Endodermal cell (in vitro differentiated cells): ENCODE results near the gene MAIP1. TPM values are rescaled to one million over a fixed set of nuclear protein-coding genes. Genes with fewer than 3 reads are reported as not detected.

Source experiments
- DNase-seq: peaks from one replicate; pipeline ENCODE4 v3.0.0-alpha.2; 2017
- H3K27ac ChIP-seq: 2 replicates; pipeline ENCODE4 v1.5.1; 2013; ENCODE audit warnings: mild to moderate bottlenecking, low read depth, low read length, moderate library complexity
- H3K27me3 ChIP-seq: 2 replicates; pipeline ENCODE4 v1.6.1; 2013; ENCODE audit warnings: mild to moderate bottlenecking, low read length, moderate library complexity; ENCODE audit not compliant: insufficient read depth, control insufficient read depth, poor library complexity, severe bottlenecking
- H3K36me3 ChIP-seq: 2 replicates; pipeline ENCODE4 v1.7.0; 2013; ENCODE audit warnings: mild to moderate bottlenecking, low read length, moderate library complexity; ENCODE audit not compliant: control insufficient read depth, insufficient read depth
- H3K4me1 ChIP-seq: one replicate; pipeline ENCODE4 v1.7.0; 2013; ENCODE audit warnings: low read length; ENCODE audit not compliant: control insufficient read depth, insufficient read depth
- H3K4me3 ChIP-seq: 2 replicates; pipeline ENCODE4 v1.5.1; 2013; ENCODE audit warnings: mild to moderate bottlenecking, low read length, moderate library complexity
- H3K9ac ChIP-seq: 2 replicates; pipeline ENCODE4 v1.6.1; 2013; ENCODE audit warnings: mild to moderate bottlenecking, low read length, moderate library complexity; ENCODE audit not compliant: poor library complexity, severe bottlenecking; ENCODE audit errors: extremely low read depth
- H3K9me3 ChIP-seq: 2 replicates; pipeline ENCODE4 v1.6.1; 2013; ENCODE audit warnings: mild to moderate bottlenecking, low read length, moderate library complexity; ENCODE audit not compliant: control insufficient read depth
- H3K27ac Mint-ChIP-seq: 2 replicates; pipeline ENCODE4 v1.8.0; 2020; ENCODE audit warnings: mixed read lengths
- H3K27me3 Mint-ChIP-seq: 2 replicates; pipeline ENCODE4 v1.8.0; 2021; ENCODE audit warnings: mild to moderate bottlenecking, mixed read lengths; ENCODE audit not compliant: insufficient read depth
- H3K36me3 Mint-ChIP-seq: 2 replicates; pipeline ENCODE4 v1.8.0; 2020; ENCODE audit warnings: low read depth, mixed read lengths
- H3K4me1 Mint-ChIP-seq: 2 replicates; pipeline ENCODE4 v1.8.0; 2020; ENCODE audit warnings: mixed read lengths
- H3K4me3 Mint-ChIP-seq: 2 replicates; pipeline ENCODE4 v1.8.0; 2020; ENCODE audit warnings: mild to moderate bottlenecking, moderate library complexity, mixed read lengths
- H3K9me3 Mint-ChIP-seq: 2 replicates; pipeline ENCODE4 v1.8.0; 2020; ENCODE audit warnings: mild to moderate bottlenecking, mixed read lengths
- WGBS, 2 experiments: methylation state at CpG; one replicate each; pipeline versions ENCODE4 v1.1.5 to v1.1.7; 2013; ENCODE audit warnings: missing lambda C conversion rate in 2 of 2, mixed read lengths in 1 of 2; ENCODE audit not compliant: insufficient coverage in 1 of 2, insufficient read length in 1 of 2; 5-methylcytosine and 5-hydroxymethylcytosine counted together
- total RNA-seq, 2 donors: library from RNA; stranded (reverse); fragmentation: NEBNext Ultra II Directional in 1 of 2; extraction: Animal tissue kit (Norgen Biotek cat#: 25700) in 1 of 2; gene quantifications; 2 replicates in 1 of 2; 3 replicates in 1 of 2; pipeline ENCODE4 v1.2.1, GENCODE V29; 2021
- TF ChIP-seq, protein P1 (sequence below): fragments of 200-600 bp; sonication (generic); conservative IDR thresholded peaks from 2 replicates; pipeline ENCODE4 v1.5.0; 2021; ENCODE audit warnings: antibody characterized with exemption, mild to moderate bottlenecking

MAIP1 gene
- total RNA-seq, 2 donors from 2014 or later = 20.9 to 23.7 TPM

DNA sequence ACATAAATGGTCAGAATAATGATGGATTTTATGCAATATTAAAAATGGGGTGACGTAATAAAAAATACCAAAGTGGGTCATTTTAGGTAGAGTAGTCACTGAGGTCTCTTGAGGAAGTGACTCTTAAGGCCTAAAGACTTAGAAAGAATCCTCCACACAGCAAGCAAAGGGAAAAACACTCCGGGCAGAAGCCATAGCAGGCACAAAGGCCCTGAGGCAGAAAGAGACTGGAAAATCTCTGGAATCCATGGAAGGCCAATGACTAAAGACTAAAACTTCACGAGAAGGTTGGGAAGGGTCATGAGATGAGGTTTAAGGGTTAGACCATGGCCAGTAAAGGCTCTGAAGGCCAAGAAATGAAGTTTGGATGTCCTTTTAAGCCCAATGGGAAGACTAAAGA lies 36.9 kb downstream of the MAIP1 start:
- TF ChIP-seq, protein P1, sequence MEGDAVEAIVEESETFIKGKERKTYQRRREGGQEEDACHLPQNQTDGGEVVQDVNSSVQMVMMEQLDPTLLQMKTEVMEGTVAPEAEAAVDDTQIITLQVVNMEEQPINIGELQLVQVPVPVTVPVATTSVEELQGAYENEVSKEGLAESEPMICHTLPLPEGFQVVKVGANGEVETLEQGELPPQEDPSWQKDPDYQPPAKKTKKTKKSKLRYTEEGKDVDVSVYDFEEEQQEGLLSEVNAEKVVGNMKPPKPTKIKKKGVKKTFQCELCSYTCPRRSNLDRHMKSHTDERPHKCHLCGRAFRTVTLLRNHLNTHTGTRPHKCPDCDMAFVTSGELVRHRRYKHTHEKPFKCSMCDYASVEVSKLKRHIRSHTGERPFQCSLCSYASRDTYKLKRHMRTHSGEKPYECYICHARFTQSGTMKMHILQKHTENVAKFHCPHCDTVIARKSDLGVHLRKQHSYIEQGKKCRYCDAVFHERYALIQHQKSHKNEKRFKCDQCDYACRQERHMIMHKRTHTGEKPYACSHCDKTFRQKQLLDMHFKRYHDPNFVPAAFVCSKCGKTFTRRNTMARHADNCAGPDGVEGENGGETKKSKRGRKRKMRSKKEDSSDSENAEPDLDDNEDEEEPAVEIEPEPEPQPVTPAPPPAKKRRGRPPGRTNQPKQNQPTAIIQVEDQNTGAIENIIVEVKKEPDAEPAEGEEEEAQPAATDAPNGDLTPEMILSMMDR = no peak
- Mint-ChIP-seq H3K9me3 (no peaks in the 10 kb centered on the region), H3K4me1 (no peaks in the 10 kb centered on the region), H3K36me3 (no peaks in the 10 kb centered on the region), H3K27me3 (no peaks in the 10 kb centered on the region), H3K4me3 (no peak overlapping the region), H3K27ac (no peak overlapping the region)
- no peak overlapping the region for H3K9ac ChIP-seq
- no peaks in the 10 kb centered on the region for H3K27me3 ChIP-seq
- no peak overlapping the region for H3K4me3 ChIP-seq
- H3K4me1 ChIP-seq = no peaks in the 10 kb centered on the region
- 89 to 100% methylated on average over 3 of the region's 3 CpGs for WGBS, 2 experiments
- H3K36me3 ChIP-seq = no peaks in the 10 kb centered on the region
- no peak for DNase-seq
- no peak overlapping the region for H3K27ac ChIP-seq
- H3K9me3 ChIP-seq = no peaks in the 10 kb centered on the region

DNA sequence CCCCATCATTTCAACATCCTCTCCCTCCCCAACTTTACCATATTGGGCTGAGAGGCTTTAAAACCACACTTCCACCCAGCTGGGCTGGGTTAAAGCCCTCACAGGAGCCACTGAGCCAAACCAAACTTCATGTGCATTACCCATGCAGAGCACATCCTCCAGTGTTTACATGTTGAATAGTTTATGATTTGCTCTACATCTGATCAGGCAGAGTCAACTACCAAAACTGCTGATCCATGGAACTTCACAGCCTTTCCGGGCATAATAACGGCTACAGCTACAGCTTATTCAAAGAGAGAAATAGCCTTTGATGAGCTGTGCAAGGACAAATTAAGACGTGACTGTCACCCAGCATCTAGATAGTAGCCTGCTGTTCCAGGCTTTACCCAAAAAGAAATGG lies 39.0 kb downstream of the MAIP1 start:
- TF ChIP-seq, protein P1 = no peak
- Mint-ChIP-seq H3K27me3 (no peaks in the 10 kb centered on the region), H3K4me3 (no peak overlapping the region), H3K27ac (no peak overlapping the region), H3K4me1 (no peaks in the 10 kb centered on the region), H3K36me3 (no peaks in the 10 kb centered on the region), H3K9me3 (no peaks in the 10 kb centered on the region)
- H3K27me3 ChIP-seq = no peaks in the 10 kb centered on the region
- H3K9me3 ChIP-seq = no peaks in the 10 kb centered on the region
- H3K27ac ChIP-seq = no peak overlapping the region
- WGBS, 2 experiments = 90% methylated on average over 3 of the region's 3 CpGs
- H3K4me1 ChIP-seq = no peaks in the 10 kb centered on the region
- no peak for DNase-seq
- no peak overlapping the region for H3K4me3 ChIP-seq
- no peak overlapping the region for H3K9ac ChIP-seq
- no peaks in the 10 kb centered on the region for H3K36me3 ChIP-seq

DNA sequence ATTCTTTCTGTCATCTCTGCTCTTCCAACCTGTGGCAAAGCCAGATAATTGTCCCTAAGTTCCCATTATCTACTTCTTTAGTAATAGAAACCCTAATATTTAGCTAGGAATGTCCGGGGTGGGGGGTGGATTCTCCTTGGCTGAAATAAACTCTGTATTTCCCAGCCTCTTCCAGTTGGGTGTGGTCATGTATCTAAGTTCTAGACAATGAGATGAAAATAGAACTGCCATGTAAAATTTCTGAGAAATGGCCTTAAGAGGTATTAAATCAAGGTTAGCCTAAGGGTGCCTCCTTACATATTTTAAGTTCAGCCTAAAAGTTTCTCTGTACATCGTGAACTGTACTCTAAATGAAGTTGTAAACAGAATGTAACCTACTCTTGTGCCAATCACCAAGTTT lies 39.5 kb downstream of the MAIP1 start:
- Histone ChIP-seq H3K27me3 (no peaks in the 10 kb centered on the region), H3K36me3 (no peaks in the 10 kb centered on the region), H3K4me3 (no peak overlapping the region), H3K4me1 (no peaks in the 10 kb centered on the region), H3K27ac (no peak overlapping the region), H3K9ac (no peak overlapping the region), H3K9me3 (no peaks in the 10 kb centered on the region)
- WGBS, 2 experiments = 92 to 93% methylated on average over 1 to 2 of the region's 2 CpGs
- TF ChIP-seq, protein P1 = no peak
- H3K4me1 Mint-ChIP-seq = no peaks in the 10 kb centered on the region
- DNase-seq = no peak
- H3K27me3 Mint-ChIP-seq = no peaks in the 10 kb centered on the region
- no peak overlapping the region for H3K27ac Mint-ChIP-seq
- H3K4me3 Mint-ChIP-seq = no peak overlapping the region
- H3K9me3 Mint-ChIP-seq = no peaks in the 10 kb centered on the region
- H3K36me3 Mint-ChIP-seq = no peaks in the 10 kb centered on the region
